Measurements from ENCODE around the gene CHGA.

Gene CHGA

DNA sequence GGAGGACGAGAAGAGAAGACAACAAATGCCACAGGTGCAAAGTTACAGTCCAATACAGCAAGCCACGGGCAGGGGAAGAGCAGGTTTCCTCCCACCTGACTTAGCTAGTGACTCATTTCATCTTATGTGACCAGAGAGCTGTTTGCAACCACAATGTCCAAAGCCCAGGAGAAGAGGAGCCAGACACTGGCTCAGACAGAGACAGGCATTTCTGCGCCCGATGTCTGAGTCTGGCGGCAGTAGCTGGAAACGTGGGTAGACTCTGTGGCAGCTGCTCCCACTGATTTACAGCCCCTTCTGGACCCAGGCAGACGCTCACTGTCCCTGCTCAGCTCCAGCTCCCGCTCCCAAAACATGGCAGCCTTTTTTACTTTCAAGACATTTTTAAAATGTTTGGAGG is 60.0 kb downstream of the CHGA start:
- DNase-seq (ENCODE audit: low read depth in 2 of 2), result no peak

DNA sequence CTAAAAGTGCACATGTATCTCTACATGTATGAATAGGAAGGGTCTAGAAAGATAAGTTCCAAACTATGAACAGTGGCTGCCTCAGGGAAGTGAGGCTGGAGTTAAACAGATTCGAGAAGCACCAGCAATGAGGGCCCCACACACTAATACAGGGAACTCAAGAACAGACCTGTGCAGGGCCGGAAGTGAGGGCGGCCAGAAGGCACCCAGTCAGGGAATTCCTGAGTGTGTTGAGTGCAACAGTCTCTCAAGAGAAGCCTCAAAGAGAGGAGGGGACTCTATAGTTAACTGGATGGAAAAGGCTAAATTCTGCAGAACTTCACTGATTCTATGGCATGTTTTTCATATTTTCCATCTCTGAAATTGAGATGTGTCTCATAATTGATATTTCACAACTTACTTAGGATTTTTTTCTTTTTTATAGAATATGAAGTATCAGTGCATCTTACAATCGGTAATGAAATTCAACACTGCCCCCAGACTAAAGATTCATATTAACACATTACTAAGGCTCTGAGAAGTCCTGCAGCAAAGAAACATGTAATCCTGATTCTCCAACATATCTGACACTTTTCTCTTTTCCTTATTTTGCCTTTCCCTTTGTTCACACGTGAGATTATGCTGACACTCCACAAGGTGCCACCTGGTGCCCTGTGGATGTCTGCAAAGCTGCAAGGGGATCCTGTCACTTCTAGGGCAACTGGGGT is 61.3 kb downstream of the CHGA start:
- DNase-seq (ENCODE audit: low read depth in 2 of 2), result no peak
